Myocyte (in vitro differentiated cells): ENCODE results near the gene FAM98C. TPM values are rescaled to one million over a fixed set of nuclear protein-coding genes. Genes with fewer than 3 reads are reported as not detected.

Experiments used
- DNase-seq: peaks from one replicate; pipeline ENCODE4 v3.0.0-alpha.2; 2012; ENCODE audit warnings: low read depth
- total RNA-seq: library from RNA; depleted of rRNA; stranded (reverse); fragments of >200 nt; gene quantifications from 2 replicates; pipeline ENCODE4 v1.2.3, GENCODE V29; 2014

Gene FAM98C
- total RNA-seq, 1 donor from 2014 or later = 11.7 TPM

- DNase-seq = no peak
Measured at GRCh38 chr19:38377052-38377451, 25.8 kb upstream of the FAM98C start.

- DNase-seq = no peak
Measured at GRCh38 chr19:38378866-38379265, 24.0 kb upstream of the FAM98C start.

GRCh38 chr19:38381138-38381537 lies 21.8 kb upstream of the FAM98C start:
- DNase-seq = no peak

- DNase-seq = no peak
Measured at GRCh38 chr19:38383184-38383583, 19.7 kb upstream of the FAM98C start.

- no peak for DNase-seq
Measured at GRCh38 chr19:38383743-38384142, 19.1 kb upstream of the FAM98C start.

- DNase-seq = peak; percentile 20
Measured at GRCh38 chr19:38384209-38385027, 18.5 kb upstream of the FAM98C start.

GRCh38 chr19:38385057-38385803 lies 17.7 kb upstream of the FAM98C start:
- DNase-seq = no peak

GRCh38 chr19:38385804-38386257 lies 17.1 kb upstream of the FAM98C start:
- no peak for DNase-seq

GRCh38 chr19:38386300-38386970 lies 16.5 kb upstream of the FAM98C start:
- no peak for DNase-seq

GRCh38 chr19:38386971-38387549 lies 15.8 kb upstream of the FAM98C start:
- DNase-seq = no peak

GRCh38 chr19:38387550-38388348 lies 15.1 kb upstream of the FAM98C start, which contains the start of gene GGN:
Gene GGN (minus strand): TSS chr19:38388034. CDS start chr19:38387261, 773 bp downstream.
- peak; percentile 88 for DNase-seq

GRCh38 chr19:38388349-38389100 lies 14.4 kb upstream of the FAM98C start, which contains the start of gene SPRED3:
Gene SPRED3 (plus strand): TSS chr19:38388697. CDS start chr19:38390303, 1,606 bp downstream.
- no peak for DNase-seq

GRCh38 chr19:38389101-38389925 lies 13.6 kb upstream of the FAM98C start:
- peak; percentile 63 for DNase-seq

- no peak for DNase-seq
Measured at GRCh38 chr19:38389957-38390924, 12.7 kb upstream of the FAM98C start.

- no peak for DNase-seq
Measured at GRCh38 chr19:38391911-38392464, 10.9 kb upstream of the FAM98C start.

- DNase-seq = no peak
Measured at GRCh38 chr19:38392707-38393308, 10.1 kb upstream of the FAM98C start.

- no peak for DNase-seq
Measured at GRCh38 chr19:38394488-38394887, 8.4 kb upstream of the FAM98C start.
